HCT116 (cell line): ENCODE results near the gene PDIK1L. TPM values are rescaled to one million over a fixed set of nuclear protein-coding genes. Genes with fewer than 3 reads are reported as not detected.

Experiments
- ATAC-seq: fragments of 200-7000 bp; cut with Tn5 transposase; 2 replicates; pipeline ENCODE4 v1.9.1; 2020; ENCODE audit warnings: mild to moderate bottlenecking, moderate library complexity
- BruUV-seq: library from RNA; stranded (reverse); fragments of 400-500 nt; replicated peaks from 2 replicates; lab custom pipeline; 2021; lab: Mats Ljungman, UMichigan
- CTCF ChIA-PET: fragments of 300-600 bp; sonication (Branson Sonifier 250); formaldehyde crosslinking; loops from one replicate; lab custom pipeline; 2021; ENCODE audit warnings: antibody characterized with exemption; lab: Charles Lee
- POLR2A ChIA-PET: fragments of 300-600, 350-600 bp; sonication (Branson Sonifier 250); formaldehyde crosslinking; loops from one replicate; lab custom pipeline; 2021; ENCODE audit warnings: antibody characterized with exemption; lab: Charles Lee
- RAD21 ChIA-PET, 2 experiments: fragments of 300-600 bp; sonication (Branson Sonifier 250); formaldehyde crosslinking; loops; one replicate each; lab custom pipeline; 2023; ENCODE audit warnings: low total read pairs in 2 of 2; ENCODE audit not compliant: uncharacterized antibody in 2 of 2, unreplicated experiment in 2 of 2, low non-redundant PET in 1 of 2; lab: Charles Lee
- DNase-seq: peaks from one replicate; pipeline ENCODE4 v3.0.0-alpha.2; 2010; ENCODE audit warnings: low read depth, low spot score
- H2AFZ ChIP-seq: fragments of 200-600 bp; shearing (Covaris generic), sonication (generic); 2 replicates; pipeline ENCODE4 v1.6.1; 2017; ENCODE audit warnings: low read depth, mixed run types, mixed read lengths, antibody characterized with exemption, low read length; ENCODE audit not compliant: poor library complexity, severe bottlenecking
- H3K27ac ChIP-seq: 2 replicates; pipeline ENCODE4 v1.5.1; 2012; ENCODE audit warnings: low read depth, low read length
- H3K27me3 ChIP-seq: fragments of 200-600 bp; sonication (generic); 2 replicates; pipeline ENCODE4 v1.6.1; 2016; ENCODE audit warnings: mixed run types, low read length, mixed read lengths; ENCODE audit not compliant: insufficient read depth
- H3K36me3 ChIP-seq, 2 experiments: fragments of 200-500 bp in 1 of 2; fragments of 200-600 bp in 1 of 2; sonication (Bioruptor generic) in 1 of 2; sonication (generic) in 1 of 2; 2 replicates each; pipeline versions ENCODE4 v1.5.1 to v1.6.1; 2014 to 2016; ENCODE audit warnings: low read length in 2 of 2, inconsistent platforms in 1 of 2, mixed read lengths in 1 of 2, mixed run types in 1 of 2; ENCODE audit not compliant: insufficient read depth in 2 of 2, control insufficient read depth in 1 of 2
- H3K4me1 ChIP-seq, 2 experiments: fragments of 200-600 bp in 1 of 2; sonication (generic) in 1 of 2; 2 replicates each; pipeline versions ENCODE4 v1.5.1 to v1.6.1; 2012 to 2017; ENCODE audit warnings: low read length in 2 of 2, inconsistent platforms in 1 of 2, mild to moderate bottlenecking in 1 of 2, mixed read lengths in 1 of 2, mixed run types in 1 of 2, moderate library complexity in 1 of 2; ENCODE audit not compliant: insufficient read depth in 2 of 2, control insufficient read depth in 1 of 2
- H3K4me2 ChIP-seq: fragments of 200-600 bp; sonication (generic); 2 replicates; pipeline ENCODE4 v1.6.1; 2017; ENCODE audit warnings: mixed run types, low read length, mixed read lengths
- H3K4me3 ChIP-seq, 2 experiments: fragments of 200-600 bp in 1 of 2; sonication (generic) in 1 of 2; replicated peaks in 1 of 2; 2 replicates each; pipeline ENCODE4 v1.5.1; 2011 to 2016; ENCODE audit warnings: low read length in 2 of 2, control low read depth in 1 of 2, low read depth in 1 of 2, mild to moderate bottlenecking in 1 of 2, mixed read lengths in 1 of 2, mixed run types in 1 of 2
- H3K79me2 ChIP-seq: fragments of 200-600 bp; sonication (generic); 2 replicates; pipeline ENCODE4 v1.6.1; 2017; ENCODE audit warnings: mild to moderate bottlenecking, mixed run types, low read length, moderate library complexity, mixed read lengths; ENCODE audit not compliant: insufficient read depth
- H3K9ac ChIP-seq: fragments of 200-600 bp; sonication (generic); 2 replicates; pipeline ENCODE4 v1.6.1; 2016; ENCODE audit warnings: low read length, mixed read lengths
- H3K9me2 ChIP-seq: fragments of 200-600 bp; sonication (generic), shearing (Covaris generic); 2 replicates; pipeline ENCODE4 v1.6.1; 2017; ENCODE audit warnings: mixed run types, mild to moderate bottlenecking, moderate library complexity; ENCODE audit not compliant: insufficient read depth
- H3K9me3 ChIP-seq, 2 experiments: fragments of 200-500 bp in 1 of 2; fragments of 200-600 bp in 1 of 2; sonication (Bioruptor generic) in 1 of 2; sonication (generic) in 1 of 2; 2 replicates each; pipeline ENCODE4 v1.6.1; 2014 to 2017; ENCODE audit warnings: low read length in 2 of 2, mixed read lengths in 2 of 2, inconsistent platforms in 1 of 2, low read depth in 1 of 2, mild to moderate bottlenecking in 1 of 2, mixed run types in 1 of 2, moderate library complexity in 1 of 2; ENCODE audit not compliant: control insufficient read depth in 1 of 2, insufficient read depth in 1 of 2
- H4K20me1 ChIP-seq: fragments of 200-600 bp; sonication (generic), shearing (Covaris generic); 2 replicates; pipeline ENCODE4 v1.6.1; 2017; ENCODE audit warnings: mixed run types, mild to moderate bottlenecking, moderate library complexity; ENCODE audit not compliant: insufficient read depth
- CEBPB ChIP-seq: IDR thresholded peaks from 2 replicates; pipeline ENCODE4 v1.6.1; 2012; ENCODE audit warnings: low read depth
- CTCF ChIP-seq, 3 experiments: fragments of 200-600 bp in 1 of 3; sonication (generic) in 1 of 3; IDR thresholded peaks in 2 of 3; conservative IDR thresholded peaks in 1 of 3; 2 replicates each; pipeline ENCODE4 v1.5.1; 2012 to 2017; ENCODE audit warnings: low read depth in 2 of 3, low read length in 2 of 3, antibody characterized with exemption in 1 of 3, borderline replicate concordance in 1 of 3, control low read depth in 1 of 3, mild to moderate bottlenecking in 1 of 3, mixed read lengths in 1 of 3, mixed run types in 1 of 3, moderate library complexity in 1 of 3; ENCODE audit not compliant: insufficient read depth in 1 of 3
- ELF1 ChIP-seq: IDR thresholded peaks from 2 replicates; pipeline ENCODE4 v1.6.1; 2012; ENCODE audit warnings: low read depth, borderline replicate concordance
- EZH2phosphoT487 ChIP-seq: fragments of 200-600 bp; IDR thresholded peaks from 2 replicates; pipeline ENCODE4 v1.6.1; 2018; ENCODE audit warnings: antibody characterized with exemption, borderline replicate concordance
- MAX ChIP-seq: IDR thresholded peaks from 2 replicates; pipeline ENCODE4 v1.6.1; 2012
- POLR2AphosphoS5 ChIP-seq: IDR thresholded peaks from 2 replicates; pipeline ENCODE4 v1.6.1; 2011; ENCODE audit warnings: mild to moderate bottlenecking, low read depth, low read length, moderate library complexity
- RAD21 ChIP-seq: IDR thresholded peaks from 2 replicates; pipeline ENCODE4 v1.6.1; 2012; ENCODE audit warnings: low read depth, mild to moderate bottlenecking
- REST ChIP-seq: IDR thresholded peaks from 2 replicates; pipeline ENCODE4 v1.6.1; 2012; ENCODE audit warnings: low read depth
- SIN3A ChIP-seq: IDR thresholded peaks from 2 replicates; pipeline ENCODE4 v1.6.1; 2012; ENCODE audit warnings: low read depth
- SRF ChIP-seq: IDR thresholded peaks from 2 replicates; pipeline ENCODE4 v1.6.1; 2012; ENCODE audit warnings: low read depth
- TCF7L2 ChIP-seq: IDR thresholded peaks from 2 replicates; pipeline ENCODE4 v1.7.0; 2011; ENCODE audit warnings: borderline replicate concordance, inconsistent platforms; ENCODE audit not compliant: insufficient read depth, insufficient read length; ENCODE audit errors: extremely low read depth
- YY1 ChIP-seq: IDR thresholded peaks from 2 replicates; pipeline ENCODE4 v1.6.1; 2011; ENCODE audit warnings: low read length, low read depth, moderate library complexity, mild to moderate bottlenecking; ENCODE audit not compliant: insufficient replicate concordance; ENCODE audit errors: extremely low read depth
- ZBTB33 ChIP-seq: IDR thresholded peaks from 2 replicates; pipeline ENCODE4 v1.6.1; 2011; ENCODE audit warnings: mild to moderate bottlenecking, low read length, moderate library complexity; ENCODE audit not compliant: insufficient replicate concordance; ENCODE audit errors: extremely low read depth
- ZFX ChIP-seq: fragments of 450-650 bp; IDR thresholded peaks from 2 replicates; pipeline ENCODE4 v1.6.1; 2017
- intact Hi-C: fragments of 100-400 bp; cut with micrococcal nuclease; formaldehyde crosslinking; loops from 2 replicates; pipeline ENCODE4 v1.10.0; 2022
- total RNA-seq: library from RNA; stranded (reverse); gene quantifications from one replicate; pipeline ENCODE4 v1.2.1, GENCODE V29; 2021; ENCODE audit not compliant: unreplicated experiment

PDIK1L gene
- total RNA-seq, 1 experiment from 2014 or later = 8.8 TPM

GRCh38 chr1:26169669-26170471 lies 58.2 kb downstream of the PDIK1L start, which contains the start of gene ZNF593:
Gene ZNF593 (plus strand): TSS chr1:26169908. CDS start chr1:26169984, 76 bp downstream.
- peak; percentile 92 for ATAC-seq
- RAD21 ChIA-PET = interaction anchor here (0.7 to 1.0 kb wide), 2 partner anchors 64 kb away, joined by 4 to 6 read pairs; partner anchors contain the start of gene CEP85 (in 2 of the 2)
- TSS peak; percentile 87 for BruUV-seq

More at GRCh38 chr1:26169669-26170471, 58.2 kb downstream of the PDIK1L start, which contains the start of gene ZNF593:
- POLR2A ChIA-PET = interaction anchor here (1.2 to 1.6 kb wide), 4 partner anchors 9 to 64 kb away, joined by 3 to 8 read pairs (median 5); partner anchors contain the start of gene CEP85
- Histone ChIP-seq H3K4me1 (peaks cover 4 to 22% of the 10 kb centered on the region in 2 experiments; a peak in 3 of 4 replicates), H3K4me3 (peak within 1 kb of the TSS; percentile 89 to 96), H3K36me3 (no peaks in the 10 kb centered on the region; a peak in 1 of 4 replicates), H3K27ac (peak within 1 kb of the TSS; percentile 74), H3K4me2 (peak within 1 kb of the TSS; percentile 98), H2AFZ (peak within 1 kb of the TSS; percentile 33), H3K9ac (peak within 1 kb of the TSS; percentile 93), H3K9me3 (no peaks in the 10 kb centered on the region), H3K9me2 (no peaks in the 10 kb centered on the region), H3K27me3 (no peaks in the 10 kb centered on the region), H3K79me2 (peaks cover 20% of the 10 kb centered on the region), H4K20me1 (no peaks in the 10 kb centered on the region)
- TF ChIP-seq SIN3A (no peak; the same call in none of the 2 replicates), CTCF (IDR thresholded peaks at IDR 0.05 in 2 of 3, conservative IDR thresholded peaks at IDR 0.05 in 1 of 3; ENCODE audit: borderline replicate concordance in 1 of 3, insufficient read depth in 1 of 3, low read depth in 2 of 3, low read length in 2 of 3) (peak; percentile 80 to 84 (median 81)), ZBTB33 (peak; percentile 43), MAX (peak; percentile 98), EZH2phosphoT487 (no peak), TCF7L2 (peak; percentile 27), SRF (no peak), POLR2AphosphoS5 (peak; percentile 91), ELF1 (no peak; the same call in 1 of the 2 replicates), ZFX (peak; percentile 56; the same call in 1 of the 2 replicates), YY1 (peak; percentile 57), RAD21 (peak; percentile 59), REST (no peak), CEBPB (no peak)
- intact Hi-C loops = loop anchor here (5.0 kb wide), 3 partner anchors 133 to 222 kb away; no protein-coding TSS in a partner anchor
- DNase-seq = peak; percentile 86
- CTCF ChIA-PET = interaction anchor here (0.7 to 2.0 kb wide), 20 partner anchors 8 to 247 kb away, joined by 3 to 27 read pairs (median 4); partner anchors contain the start of gene CEP85
